Activated naive CD8-positive, alpha-beta T cell (primary cell): ENCODE measurements around the gene GPRASP3.
A peak's percentile ranks its signal among the peaks of the same experiment; 100 is the strongest.

Experiments used
- H3K27ac Mint-ChIP-seq: one replicate; pipeline ENCODE4 v1.8.0; 2021; ENCODE audit warnings: mixed read lengths
- H3K27me3 Mint-ChIP-seq: one replicate; pipeline ENCODE4 v1.8.0; 2021; ENCODE audit warnings: mixed read lengths
- H3K36me3 Mint-ChIP-seq: one replicate; pipeline ENCODE4 v1.8.0; 2021; ENCODE audit warnings: mixed read lengths
- H3K4me1 Mint-ChIP-seq: one replicate; pipeline ENCODE4 v1.8.0; 2021; ENCODE audit warnings: low read depth, mixed read lengths
- H3K4me3 Mint-ChIP-seq: one replicate; pipeline ENCODE4 v1.8.0; 2021; ENCODE audit warnings: mild to moderate bottlenecking, mixed read lengths
- H3K9me3 Mint-ChIP-seq: one replicate; pipeline ENCODE4 v1.8.0; 2021; ENCODE audit warnings: low read depth, mixed read lengths

Gene GPRASP3

DNA sequence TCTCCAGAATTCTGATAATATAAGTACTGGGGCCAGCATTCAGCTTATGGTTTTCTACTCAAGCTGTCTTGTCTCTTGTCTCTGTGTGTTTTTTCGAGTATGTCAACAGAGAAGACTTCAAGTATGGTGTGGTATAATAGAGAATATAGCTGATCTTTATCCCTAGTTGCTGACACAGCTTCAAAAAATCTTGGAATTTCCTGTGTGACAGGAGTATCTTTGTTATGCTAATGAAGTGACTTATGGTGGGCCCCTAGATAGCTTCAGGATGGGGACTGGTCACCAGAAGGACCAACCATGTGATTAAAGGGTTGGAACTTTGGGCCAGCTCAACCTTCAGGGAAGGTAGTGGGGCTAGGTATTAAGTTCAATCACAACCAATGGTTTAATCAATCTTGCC, 2.9 kb downstream of the GPRASP3 start:
- H3K9me3 Mint-ChIP-seq, result no peaks in the 10 kb centered on the region
- no peaks in the 10 kb centered on the region for H3K36me3 Mint-ChIP-seq
- H3K27me3 Mint-ChIP-seq, result no peaks in the 10 kb centered on the region
- H3K4me3 Mint-ChIP-seq, result no peak overlapping the region
- H3K4me1 Mint-ChIP-seq, result peaks cover 13% of the 10 kb centered on the region
- H3K27ac Mint-ChIP-seq, result no peak overlapping the region

DNA sequence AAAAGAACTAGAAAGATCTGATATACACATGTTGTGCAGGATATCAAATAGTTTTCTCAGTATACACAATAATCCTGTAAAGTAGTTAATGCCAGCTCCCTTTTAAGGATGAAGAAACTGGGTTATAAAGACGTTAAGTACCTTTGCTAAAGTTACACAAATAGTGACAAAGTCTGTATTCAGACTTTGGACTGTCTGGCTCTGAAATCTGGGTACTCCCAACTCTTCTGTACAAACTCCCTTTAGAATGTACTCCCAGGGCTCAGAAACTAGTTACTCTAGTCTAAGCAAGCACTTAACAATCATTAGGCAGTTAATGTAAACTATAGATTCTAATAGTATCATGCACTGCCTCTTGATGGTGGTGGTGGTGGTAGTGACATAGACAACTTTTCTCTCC, 7.2 kb downstream of the GPRASP3 start:
- Mint-ChIP-seq H3K4me1 (peaks cover 3% of the 10 kb centered on the region), H3K27ac (no peak overlapping the region), H3K4me3 (no peak overlapping the region), H3K27me3 (no peaks in the 10 kb centered on the region), H3K36me3 (no peaks in the 10 kb centered on the region), H3K9me3 (no peaks in the 10 kb centered on the region)

DNA sequence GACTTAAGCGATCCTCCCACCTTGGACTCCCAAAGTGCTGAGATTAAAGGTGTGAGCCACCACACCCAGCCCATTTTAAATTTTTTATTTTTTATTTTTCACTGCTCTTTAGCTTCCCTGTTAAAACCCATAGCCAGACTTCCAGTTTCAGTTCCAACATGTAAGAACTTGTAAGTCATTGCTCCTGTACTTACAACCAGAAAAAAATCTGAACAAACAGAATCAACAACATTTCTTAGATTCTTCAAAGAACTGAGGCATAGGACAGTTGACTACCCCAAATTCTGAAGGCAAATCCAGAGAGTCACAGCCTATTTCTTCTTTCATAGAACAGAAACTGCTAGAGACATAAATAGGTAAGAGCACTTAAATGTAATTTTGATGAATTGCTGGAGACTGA, 8.1 kb downstream of the GPRASP3 start:
- Mint-ChIP-seq H3K4me1 (peaks cover 3% of the 10 kb centered on the region), H3K27ac (no peak overlapping the region), H3K36me3 (no peaks in the 10 kb centered on the region), H3K27me3 (no peaks in the 10 kb centered on the region), H3K4me3 (no peak overlapping the region), H3K9me3 (no peaks in the 10 kb centered on the region)

DNA sequence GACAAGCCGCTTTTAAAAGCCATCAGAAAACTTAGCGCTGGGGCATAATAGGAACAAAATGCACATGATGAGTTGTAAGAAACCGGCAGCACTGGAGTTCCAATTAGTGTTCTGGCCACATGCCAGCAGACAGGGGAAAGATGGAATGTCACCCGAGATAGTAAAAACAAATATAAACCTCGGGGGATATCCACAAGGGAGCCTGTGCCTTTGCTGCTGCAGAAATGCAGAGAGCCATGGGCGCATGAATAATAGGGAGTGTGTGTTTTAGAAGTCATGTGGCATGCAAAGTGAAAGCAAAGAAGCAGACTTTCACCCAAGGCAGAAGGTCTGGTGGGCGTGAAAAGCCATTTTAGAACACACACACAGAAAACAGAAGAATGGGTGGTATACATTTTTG, 19.1 kb downstream of the GPRASP3 start:
- no peak overlapping the region for H3K27ac Mint-ChIP-seq
- no peaks in the 10 kb centered on the region for H3K9me3 Mint-ChIP-seq
- no peak overlapping the region for H3K4me3 Mint-ChIP-seq
- no peaks in the 10 kb centered on the region for H3K36me3 Mint-ChIP-seq
- H3K4me1 Mint-ChIP-seq, result peaks cover 3% of the 10 kb centered on the region
- H3K27me3 Mint-ChIP-seq, result no peaks in the 10 kb centered on the region

DNA sequence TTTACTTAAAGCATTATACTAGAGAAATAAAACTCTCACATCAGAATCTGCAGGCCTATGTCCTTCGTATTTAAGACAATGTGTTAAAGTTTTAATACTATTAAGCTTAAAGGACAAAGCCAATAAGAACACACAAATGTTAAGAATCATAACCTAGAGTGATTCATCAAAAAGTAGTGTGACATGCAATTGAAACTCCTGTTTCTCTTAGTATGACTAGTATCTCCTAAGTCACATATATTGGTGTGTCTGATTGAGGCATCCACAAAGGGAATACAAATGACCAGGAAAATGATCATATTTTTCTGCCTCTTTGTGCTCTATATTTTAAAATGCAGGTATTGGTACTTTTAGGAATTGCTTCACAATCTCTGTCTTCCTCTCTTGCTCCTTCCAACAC, 23.8 kb downstream of the GPRASP3 start:
- Mint-ChIP-seq H3K4me3 (peak overlapping the region; percentile 64), H3K9me3 (no peaks in the 10 kb centered on the region)

DNA sequence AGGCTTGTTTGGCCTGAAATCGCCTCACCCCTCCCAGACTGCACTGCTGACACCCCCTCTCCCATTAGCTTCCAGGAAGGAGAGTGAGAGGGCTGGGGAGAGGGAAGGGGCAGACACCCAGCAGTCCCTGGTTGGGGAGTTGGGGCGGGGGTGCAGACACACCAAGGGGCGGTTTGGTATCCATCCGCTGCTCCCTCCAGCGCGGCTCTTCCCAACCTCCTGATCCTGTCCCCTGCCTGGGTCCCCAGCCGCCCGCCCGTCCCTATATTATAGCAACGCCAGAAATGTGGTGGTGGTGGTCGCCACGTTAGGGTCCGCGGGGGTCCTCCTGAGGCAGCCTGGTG, 24.9 kb downstream of the GPRASP3 start:
- no peaks in the 10 kb centered on the region for H3K9me3 Mint-ChIP-seq
- no peaks in the 10 kb centered on the region for H3K27me3 Mint-ChIP-seq
- no peak overlapping the region for H3K27ac Mint-ChIP-seq
- H3K4me3 Mint-ChIP-seq, result peak overlapping the region; percentile 85
- H3K4me1 Mint-ChIP-seq, result peaks cover 11% of the 10 kb centered on the region
- no peaks in the 10 kb centered on the region for H3K36me3 Mint-ChIP-seq

More for the DNA sequence above, 23.8 kb downstream of the GPRASP3 start:
- no peaks in the 10 kb centered on the region for H3K27me3 Mint-ChIP-seq
- peaks cover 11% of the 10 kb centered on the region for H3K4me1 Mint-ChIP-seq
- peak overlapping the region; percentile 28 for H3K27ac Mint-ChIP-seq
- no peaks in the 10 kb centered on the region for H3K36me3 Mint-ChIP-seq

DNA sequence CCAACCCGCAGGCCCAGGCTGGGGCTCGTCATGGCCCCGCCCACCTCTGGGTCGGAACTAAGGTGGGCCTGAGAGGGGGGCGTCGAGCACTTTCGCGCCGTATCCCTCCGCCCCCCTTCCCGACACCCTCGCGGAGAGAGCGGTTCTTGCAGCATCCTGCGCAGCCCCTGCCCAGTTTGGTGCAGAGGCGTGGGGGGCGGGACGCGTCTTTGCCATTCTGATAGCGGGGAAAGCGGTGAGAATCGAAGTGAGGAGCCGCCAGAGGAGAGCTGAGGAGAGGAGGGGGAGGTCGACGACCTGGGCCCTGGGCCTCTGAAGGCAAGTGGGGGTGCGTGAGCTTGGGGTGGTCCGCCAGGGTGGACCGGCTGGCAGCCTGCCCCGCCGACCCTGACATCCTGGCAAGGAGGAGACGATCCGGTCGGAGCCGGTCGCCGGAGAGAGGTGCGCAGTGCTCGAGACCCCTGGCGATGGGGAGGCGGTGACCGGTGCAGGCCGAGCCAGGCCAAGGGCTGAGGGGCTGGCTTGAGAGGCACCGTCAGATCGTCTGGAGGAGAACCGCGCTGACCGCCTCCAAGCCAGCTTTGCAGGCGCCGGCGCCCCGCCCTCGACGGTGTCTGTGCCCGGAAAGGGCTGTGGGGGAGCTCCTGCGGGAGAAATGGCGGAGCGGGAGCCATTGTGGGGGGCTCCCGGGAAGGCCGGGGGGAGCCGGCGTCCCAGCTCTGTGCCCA, 25.5 kb downstream of the GPRASP3 start:
- H3K36me3 Mint-ChIP-seq, result no peaks in the 10 kb centered on the region

DNA sequence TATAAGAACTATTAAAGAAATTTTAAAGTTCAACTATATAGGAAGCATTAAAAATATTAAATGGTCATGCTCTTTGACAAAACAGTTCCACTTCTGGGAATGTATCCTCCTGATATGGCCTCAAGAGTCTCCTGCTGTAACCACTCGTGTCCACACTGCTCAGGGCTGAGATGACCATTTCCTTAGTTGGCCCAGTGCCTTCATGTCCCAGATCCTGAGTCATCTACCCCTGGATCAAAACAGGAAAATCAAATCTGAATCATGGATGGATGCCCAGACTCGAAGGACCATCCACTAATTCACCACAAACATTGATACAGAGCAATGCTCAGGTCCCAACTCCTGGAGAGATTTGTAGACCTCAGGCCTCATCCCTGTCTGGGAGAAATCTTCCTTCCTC, 44.7 kb downstream of the GPRASP3 start:
- Mint-ChIP-seq H3K4me3 (no peak overlapping the region), H3K9me3 (no peaks in the 10 kb centered on the region), H3K27ac (no peak overlapping the region), H3K36me3 (no peaks in the 10 kb centered on the region), H3K27me3 (no peaks in the 10 kb centered on the region), H3K4me1 (peaks cover 10% of the 10 kb centered on the region)

More for the DNA sequence above, 25.5 kb downstream of the GPRASP3 start:
- Mint-ChIP-seq H3K27ac (no peak overlapping the region), H3K9me3 (no peaks in the 10 kb centered on the region), H3K4me3 (peak overlapping the region; percentile 85), H3K4me1 (peaks cover 11% of the 10 kb centered on the region), H3K27me3 (no peaks in the 10 kb centered on the region)

DNA sequence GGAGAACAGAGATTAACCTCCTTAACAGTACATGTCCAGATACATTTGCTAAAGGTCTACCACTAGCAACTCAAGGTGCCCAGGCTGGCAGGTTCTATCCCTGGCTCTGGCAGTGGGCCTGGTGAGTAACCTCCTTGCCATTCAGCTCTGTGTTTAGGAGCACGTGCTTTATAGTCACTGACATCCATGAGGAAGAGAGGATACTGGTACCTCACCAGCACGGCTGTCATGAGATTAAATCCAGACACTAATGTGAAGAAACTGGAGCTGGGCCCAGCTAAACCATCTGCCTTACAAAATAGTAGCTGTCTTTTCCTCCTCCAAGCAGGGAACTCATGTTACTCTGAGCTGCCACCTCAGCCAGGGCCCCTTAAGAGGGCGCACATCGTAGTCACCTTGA, 45.3 kb downstream of the GPRASP3 start:
- Mint-ChIP-seq H3K4me3 (no peak overlapping the region), H3K9me3 (no peaks in the 10 kb centered on the region), H3K27me3 (no peaks in the 10 kb centered on the region), H3K27ac (no peak overlapping the region), H3K4me1 (peaks cover 10% of the 10 kb centered on the region), H3K36me3 (no peaks in the 10 kb centered on the region)

DNA sequence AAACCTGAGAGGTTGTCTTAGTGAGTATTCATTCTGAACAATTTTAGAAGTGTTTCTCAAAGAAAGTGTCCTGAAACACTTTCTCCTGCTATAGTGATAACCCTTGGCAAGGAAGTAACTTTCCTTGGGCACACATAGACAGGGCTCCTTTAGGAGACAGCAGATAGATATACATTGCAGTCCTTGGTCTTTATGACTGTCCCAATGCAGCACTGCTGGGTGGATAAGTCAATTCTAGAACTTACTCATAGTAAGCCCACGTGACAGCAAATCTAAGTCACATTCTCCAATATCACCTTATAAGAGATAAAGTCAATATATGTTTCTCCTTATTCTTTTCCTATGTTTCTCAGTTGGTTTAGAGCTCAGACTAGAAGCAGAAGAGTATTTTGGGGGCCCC, 46.7 kb downstream of the GPRASP3 start:
- H3K4me3 Mint-ChIP-seq, result no peak overlapping the region
- no peaks in the 10 kb centered on the region for H3K9me3 Mint-ChIP-seq
- H3K27ac Mint-ChIP-seq, result no peak overlapping the region
- H3K4me1 Mint-ChIP-seq, result peaks cover 10% of the 10 kb centered on the region
- no peaks in the 10 kb centered on the region for H3K36me3 Mint-ChIP-seq
- no peaks in the 10 kb centered on the region for H3K27me3 Mint-ChIP-seq

DNA sequence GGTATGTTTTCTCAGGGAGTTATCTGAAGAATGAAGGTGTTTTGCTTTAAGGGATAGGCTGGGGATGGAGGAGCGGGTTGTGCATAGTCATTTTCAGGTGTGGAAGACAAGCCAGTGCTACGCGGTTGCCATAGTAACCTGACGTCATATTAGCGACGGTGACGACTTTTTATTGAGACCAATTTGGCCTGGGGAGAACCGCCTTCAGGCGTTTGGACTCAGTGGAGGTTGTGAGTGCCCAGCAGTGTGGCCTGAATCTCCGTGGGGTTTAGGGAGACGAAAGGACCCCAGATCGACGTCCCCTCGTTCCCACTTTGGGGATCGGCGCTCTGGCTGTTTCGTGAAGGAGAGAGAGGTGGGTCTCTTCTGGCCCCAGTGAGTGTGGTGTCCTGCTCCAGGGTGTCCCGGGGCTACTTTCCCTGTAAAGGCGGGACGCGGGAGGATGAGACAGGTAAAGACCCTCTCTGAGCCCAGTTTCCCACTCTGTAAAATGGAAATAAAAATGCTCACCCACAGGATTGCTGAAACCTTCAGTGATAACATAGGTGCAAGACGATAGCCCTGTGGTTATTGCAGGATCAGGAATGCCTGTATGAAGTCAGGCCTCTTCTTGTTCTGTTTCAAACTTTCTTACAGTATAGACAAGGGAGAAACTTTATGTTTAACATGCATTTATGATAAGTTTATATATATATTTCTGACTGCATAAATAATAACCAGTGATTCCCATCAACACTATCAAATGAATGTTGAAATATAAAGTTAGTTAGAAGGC, 48.6 kb downstream of the GPRASP3 start:
- Mint-ChIP-seq H3K4me3 (peak overlapping the region; percentile 98), H3K36me3 (peaks cover 4% of the 10 kb centered on the region), H3K27me3 (no peaks in the 10 kb centered on the region), H3K27ac (peak overlapping the region; percentile 95), H3K9me3 (no peaks in the 10 kb centered on the region), H3K4me1 (peaks cover 10% of the 10 kb centered on the region)
